Erythroblast (primary cell): ENCODE measurements around the gene CACNA1E.

Experiments
- GATA1 ChIP-seq: IDR thresholded peaks from 2 replicates; pipeline ENCODE4 v1.6.1; 2011; ENCODE audit warnings: low read depth, mild to moderate bottlenecking, control low read depth, low read length, moderate library complexity
- POLR2A ChIP-seq: IDR thresholded peaks from 2 replicates; pipeline ENCODE4 v1.6.1; 2011; ENCODE audit warnings: mild to moderate bottlenecking, low read length

DNA sequence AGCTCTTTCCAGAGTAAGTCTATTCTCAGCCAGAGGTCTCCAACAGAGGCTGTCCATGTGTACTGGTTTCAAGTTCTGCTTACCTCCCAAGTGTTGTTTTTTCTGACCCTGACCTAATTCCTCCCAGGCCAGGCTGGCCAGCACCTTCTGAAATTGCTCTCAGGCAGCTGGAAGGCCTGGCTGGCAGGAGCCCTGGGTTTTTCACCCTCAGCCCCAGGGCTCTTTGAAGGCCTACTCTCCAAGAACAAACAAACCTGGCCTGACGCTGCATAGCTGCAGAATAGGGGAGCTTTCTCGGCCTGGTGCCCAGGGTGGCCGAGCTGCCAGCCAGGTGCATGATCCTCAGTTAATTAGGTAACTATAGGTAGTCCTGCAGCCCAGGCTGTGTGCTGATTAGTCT lies 147.5 kb downstream of the CACNA1E start:
- TF ChIP-seq POLR2A (no peak), GATA1 (no peak)
